Mucosa of descending colon (tissue), 3 donors: ENCODE results near the gene CEACAM6. TPM values are rescaled to one million over a fixed set of nuclear protein-coding genes. Genes with fewer than 3 reads are reported as not detected.

Source experiments
- ATAC-seq: fragments of 200-7000 bp; cut with Tn5 transposase; one replicate; pipeline ENCODE4 v1.9.1; 2020; ENCODE audit warnings: mild to moderate bottlenecking, moderate library complexity
- DNase-seq, 3 donors: peaks; one replicate each; pipeline ENCODE4 v3.0.0-alpha.2; 2020
- H3K36me3 ChIP-seq: fragments of 200-600 bp; one replicate; pipeline ENCODE4 v1.8.0; 2021; ENCODE audit warnings: low read depth, mild to moderate bottlenecking
- H3K4me1 ChIP-seq: fragments of 200-600 bp; one replicate; pipeline ENCODE4 v1.8.0; 2021; ENCODE audit warnings: low read depth, mild to moderate bottlenecking
- H3K4me3 ChIP-seq: fragments of 200-600 bp; one replicate; pipeline ENCODE4 v1.8.0; 2021; ENCODE audit warnings: mild to moderate bottlenecking
- H3K9me3 ChIP-seq: fragments of 200-600 bp; one replicate; pipeline ENCODE4 v1.8.0; 2021; ENCODE audit warnings: mild to moderate bottlenecking
- CTCF ChIP-seq: fragments of 200-600 bp; IDR thresholded peaks from one replicate; pipeline ENCODE4 v1.8.0; 2022; ENCODE audit warnings: antibody characterized with exemption, mild to moderate bottlenecking
- intact Hi-C, 2 donors: fragments of 100-400 bp; cut with DNase I in 1 of 2; cut with micrococcal nuclease in 1 of 2; formaldehyde crosslinking; loops; one replicate each; pipeline versions ENCODE4 v1.11.0 to v1.11.1; 2022; cut with DNase I, micrococcal nuclease
- total RNA-seq, 3 donors: library from RNA; stranded (reverse); fragmentation: NEBNext Ultra II Directional in 2 of 3; extraction: Animal tissue kit (Norgen Biotek cat#: 25700) in 2 of 3; gene quantifications; one replicate each; pipeline versions ENCODE4 v1.2.1 to v1.2.4, GENCODE V29; 2021 to 2023
- donor health status: DM: no; HTN: no; CAD: no; lungs with moderate emphysema.
- donor health status: DM: no; HTN: no; CAD: no.
- donor health status: DM: no; HTN: yes; CAD: no.

Gene CEACAM6
- total RNA-seq, 3 donors from 2014 or later: 249 to 1,767 (median 431) TPM

- Histone ChIP-seq H3K9me3 (no peaks in the 10 kb centered on the region), H3K36me3 (no peaks in the 10 kb centered on the region), H3K4me3 (peak overlapping the region; percentile 34), H3K4me1 (peaks cover 4% of the 10 kb centered on the region)
- DNase-seq (peak in 1 of 3 donors; percentile 43), ATAC-seq (no peak)
- no peak for TF ChIP-seq CTCF
- intact Hi-C loops: loop anchor here in 1 of 2 donors (5.0 kb wide), 1 partner anchor 37 kb away; no protein-coding TSS in a partner anchor
These were observed 45.2 kb upstream of the CEACAM6 start for GRCh38 chr19:41709951-41710645.

- ATAC-seq (peak; percentile 30), DNase-seq (peak; percentile 55 to 73 (median 68))
- Histone ChIP-seq H3K36me3 (no peaks in the 10 kb centered on the region), H3K4me1 (peaks cover under 1% of the 10 kb centered on the region), H3K9me3 (no peaks in the 10 kb centered on the region), H3K4me3 (no peak overlapping the region)
- intact Hi-C loops: no loop called here
- TF ChIP-seq CTCF: no peak
These were observed 43.7 kb upstream of the CEACAM6 start for GRCh38 chr19:41711376-41712261.

- no peaks in the 10 kb centered on the region for H3K9me3 ChIP-seq
- no peaks in the 10 kb centered on the region for H3K4me1 ChIP-seq
- H3K36me3 ChIP-seq: no peaks in the 10 kb centered on the region
- DNase-seq (no peak), ATAC-seq (no peak)
- no peak for TF ChIP-seq CTCF
- intact Hi-C loops: no loop called here
- no peak overlapping the region for H3K4me3 ChIP-seq
These were observed 40.7 kb upstream of the CEACAM6 start for GRCh38 chr19:41714598-41714997.

GRCh38 chr19:41718761-41719160 lies 36.6 kb upstream of the CEACAM6 start:
- DNase-seq (no peak), ATAC-seq (peak; percentile 1)
- no peak for TF ChIP-seq CTCF
- H3K4me3 ChIP-seq: no peak overlapping the region
- H3K4me1 ChIP-seq: no peaks in the 10 kb centered on the region
- intact Hi-C loops: no loop called here
- H3K9me3 ChIP-seq: no peaks in the 10 kb centered on the region
- no peaks in the 10 kb centered on the region for H3K36me3 ChIP-seq

GRCh38 chr19:41720103-41720502 lies 35.2 kb upstream of the CEACAM6 start:
- H3K9me3 ChIP-seq: no peaks in the 10 kb centered on the region
- DNase-seq (no peak), ATAC-seq (peak; percentile 3)
- no peaks in the 10 kb centered on the region for H3K36me3 ChIP-seq
- intact Hi-C loops: no loop called here
- no peaks in the 10 kb centered on the region for H3K4me1 ChIP-seq
- TF ChIP-seq CTCF: no peak
- H3K4me3 ChIP-seq: no peak overlapping the region
